ENCODE results near the gene CORIN.

Gene CORIN

GRCh38 chr4:47675806-47676205, 162.1 kb downstream of the CORIN start:
- H3K9me3 ChIP-seq (replicated peaks in 1 of 11): no peaks in the 10 kb centered on the region
- no peaks in the 10 kb centered on the region for H4K20me1 ChIP-seq
- H3K9ac ChIP-seq: no peak overlapping the region
- no peaks in the 10 kb centered on the region for H3K27me3 ChIP-seq
- peak overlapping the region; percentile 12 to 75 (median 67); a peak in 21 of 22 replicates for H3K4me2 ChIP-seq
- no peak overlapping the region for H3K4me3 ChIP-seq
- 0 out of 22 replicates have a peak overlapping the region, but pooled peaks of 1 of the 11 experiments have one; percentile 12 for H3K27ac ChIP-seq
- H3K36me3 ChIP-seq: no peaks in the 10 kb centered on the region
- no peak for TF ChIP-seq Cebpa-rat (IDR thresholded peaks at IDR 0.05)
- H3K4me1 ChIP-seq: peaks cover 9 to 23% (median 16%) of the 10 kb centered on the region in 10 experiments; a peak in 19 of 20 replicates

GRCh38 chr4:47674144-47674543, 163.7 kb downstream of the CORIN start:
- Histone ChIP-seq H3K4me1 (peaks cover 9 to 23% (median 16%) of the 10 kb centered on the region in 10 experiments; a peak in 19 of 20 replicates), H3K27me3 (no peaks in the 10 kb centered on the region), H3K9me3 (replicated peaks in 1 of 11) (no peaks in the 10 kb centered on the region), H3K4me2 (no peak overlapping the region), H4K20me1 (no peaks in the 10 kb centered on the region), H3K4me3 (no peak overlapping the region), H3K36me3 (no peaks in the 10 kb centered on the region), H3K27ac (no peak overlapping the region), H3K9ac (no peak overlapping the region)
- no peak for TF ChIP-seq Cebpa-rat (IDR thresholded peaks at IDR 0.05)

GRCh38 chr4:47672696-47673095, 165.2 kb downstream of the CORIN start:
- Histone ChIP-seq H3K27ac (no peak overlapping the region), H3K4me3 (no peak overlapping the region), H4K20me1 (no peaks in the 10 kb centered on the region), H3K9ac (no peak overlapping the region), H3K4me2 (peak overlapping the region in 10 of 11 experiments; percentile 8 to 54 (median 26); a peak in 8 of 22 replicates), H3K9me3 (replicated peaks in 1 of 11) (no peaks in the 10 kb centered on the region), H3K4me1 (peaks cover 9 to 23% (median 16%) of the 10 kb centered on the region in 10 experiments; a peak in 19 of 20 replicates), H3K27me3 (no peaks in the 10 kb centered on the region), H3K36me3 (no peaks in the 10 kb centered on the region)
- no peak for TF ChIP-seq Cebpa-rat (IDR thresholded peaks at IDR 0.05)

GRCh38 chr4:47669946-47670345, 167.9 kb downstream of the CORIN start:
- no peak for TF ChIP-seq Cebpa-rat (IDR thresholded peaks at IDR 0.05)
- Histone ChIP-seq H3K4me1 (peaks cover 0 to 9% (median 5%) of the 10 kb centered on the region in 10 experiments; a peak in 11 of 20 replicates), H3K4me3 (no peak overlapping the region), H3K4me2 (no peak overlapping the region), H3K27me3 (no peaks in the 10 kb centered on the region), H3K9ac (no peak overlapping the region), H4K20me1 (no peaks in the 10 kb centered on the region), H3K9me3 (replicated peaks in 1 of 11) (no peaks in the 10 kb centered on the region), H3K27ac (no peak overlapping the region), H3K36me3 (no peaks in the 10 kb centered on the region)

GRCh38 chr4:47668810-47669408, 169.0 kb downstream of the CORIN start:
- Histone ChIP-seq H3K4me1 (peaks cover 0 to 9% (median 5%) of the 10 kb centered on the region in 10 experiments; a peak in 11 of 20 replicates), H3K9ac (no peak overlapping the region), H3K36me3 (no peaks in the 10 kb centered on the region), H3K4me3 (no peak overlapping the region), H3K4me2 (no peak overlapping the region), H3K27ac (no peak overlapping the region), H4K20me1 (no peaks in the 10 kb centered on the region), H3K27me3 (no peaks in the 10 kb centered on the region), H3K9me3 (replicated peaks in 1 of 11) (no peaks in the 10 kb centered on the region)
- TF ChIP-seq Cebpa-rat (IDR thresholded peaks at IDR 0.05): no peak

GRCh38 chr4:47668256-47668655, 169.6 kb downstream of the CORIN start:
- Histone ChIP-seq H3K4me3 (no peak overlapping the region), H3K36me3 (no peaks in the 10 kb centered on the region), H3K4me1 (peaks cover 0 to 9% (median 5%) of the 10 kb centered on the region in 10 experiments; a peak in 11 of 20 replicates), H3K27me3 (no peaks in the 10 kb centered on the region), H4K20me1 (no peaks in the 10 kb centered on the region), H3K4me2 (no peak overlapping the region), H3K27ac (no peak overlapping the region), H3K9me3 (replicated peaks in 1 of 11) (no peaks in the 10 kb centered on the region), H3K9ac (no peak overlapping the region)
- no peak for TF ChIP-seq Cebpa-rat (IDR thresholded peaks at IDR 0.05)

GRCh38 chr4:47667552-47667951, 170.3 kb downstream of the CORIN start:
- Histone ChIP-seq H3K4me1 (peaks cover 0 to 6% (median 1%) of the 10 kb centered on the region in 10 experiments; a peak in 9 of 20 replicates), H3K27ac (no peak overlapping the region), H3K36me3 (no peaks in the 10 kb centered on the region), H3K27me3 (no peaks in the 10 kb centered on the region), H4K20me1 (no peaks in the 10 kb centered on the region), H3K9ac (no peak overlapping the region), H3K4me3 (no peak overlapping the region), H3K4me2 (no peak overlapping the region), H3K9me3 (replicated peaks in 1 of 11) (no peaks in the 10 kb centered on the region)
- TF ChIP-seq Cebpa-rat (IDR thresholded peaks at IDR 0.05): no peak

- no peaks in the 10 kb centered on the region for H3K9me3 ChIP-seq (replicated peaks in 1 of 11)
- H3K27me3 ChIP-seq: no peaks in the 10 kb centered on the region
- H3K36me3 ChIP-seq: no peaks in the 10 kb centered on the region
- H3K4me2 ChIP-seq: no peak overlapping the region
- no peaks in the 10 kb centered on the region for H3K4me1 ChIP-seq
- no peak overlapping the region for H3K4me3 ChIP-seq
- H4K20me1 ChIP-seq: no peaks in the 10 kb centered on the region
- no peak overlapping the region for H3K27ac ChIP-seq
- H3K9ac ChIP-seq: no peak overlapping the region
- TF ChIP-seq Cebpa-rat (IDR thresholded peaks at IDR 0.05): no peak
Observed at GRCh38 chr4:47664051-47664826, 173.6 kb downstream of the CORIN start.

GRCh38 chr4:47662975-47663374, 174.9 kb downstream of the CORIN start:
- Histone ChIP-seq H4K20me1 (no peaks in the 10 kb centered on the region), H3K4me2 (no peak overlapping the region), H3K27ac (no peak overlapping the region), H3K27me3 (no peaks in the 10 kb centered on the region), H3K9me3 (replicated peaks in 1 of 11) (no peaks in the 10 kb centered on the region), H3K9ac (no peak overlapping the region), H3K4me1 (no peaks in the 10 kb centered on the region), H3K36me3 (no peaks in the 10 kb centered on the region), H3K4me3 (no peak overlapping the region)
- TF ChIP-seq Cebpa-rat (IDR thresholded peaks at IDR 0.05): no peak
